GM23338 (cell line): Measurements from ENCODE around the gene SLC45A3. TPM values are rescaled to one million over a fixed set of nuclear protein-coding genes. Genes with fewer than 3 reads are reported as not detected.

Experiments
- ATAC-seq: fragments of 200-7000 bp; cut with Tn5 transposase; 3 replicates; pipeline ENCODE4 v1.9.1; 2020
- DNase-seq: peaks from one replicate; pipeline ENCODE4 v3.0.0-alpha.2; 2015; ENCODE audit warnings: low spot score
- H2AFZ ChIP-seq: fragments of 200-600 bp; sonication (generic); 2 replicates; pipeline ENCODE4 v1.8.0; 2016; ENCODE audit warnings: antibody characterized with exemption, mild to moderate bottlenecking, moderate library complexity
- H3F3A ChIP-seq: fragments of 200-600 bp; sonication (generic); replicated peaks from 2 replicates; pipeline ENCODE4 v1.8.0; 2017; ENCODE audit warnings: antibody characterized with exemption, mixed run types, low read depth
- H3K27ac ChIP-seq: fragments of 200-600 bp; sonication (generic); 2 replicates; pipeline ENCODE4 v1.6.1; 2016; ENCODE audit warnings: low read depth
- H3K27me3 ChIP-seq: fragments of 200-600 bp; sonication (generic); 2 replicates; pipeline ENCODE4 v1.8.0; 2016; ENCODE audit warnings: mild to moderate bottlenecking, mixed run types, moderate library complexity; ENCODE audit not compliant: insufficient read depth
- H3K36me3 ChIP-seq: fragments of 200-600 bp; sonication (generic); 2 replicates; pipeline ENCODE4 v1.8.0; 2016; ENCODE audit warnings: mild to moderate bottlenecking; ENCODE audit not compliant: insufficient read depth
- H3K4me1 ChIP-seq: fragments of 200-600 bp; sonication (generic); 2 replicates; pipeline ENCODE4 v1.8.0; 2016; ENCODE audit warnings: mild to moderate bottlenecking, moderate library complexity; ENCODE audit not compliant: insufficient read depth
- H3K4me2 ChIP-seq: fragments of 200-600 bp; sonication (generic); 2 replicates; pipeline ENCODE4 v1.7.1; 2017; ENCODE audit warnings: mixed run types
- H3K4me3 ChIP-seq: fragments of 200-600 bp; sonication (generic); 2 replicates; pipeline ENCODE4 v1.6.1; 2016; ENCODE audit warnings: mixed run types
- H3K79me2 ChIP-seq: fragments of 200-600 bp; sonication (generic); replicated peaks from 2 replicates; pipeline ENCODE4 v1.8.0; 2017; ENCODE audit warnings: mild to moderate bottlenecking; ENCODE audit not compliant: insufficient read depth
- H3K9me2 ChIP-seq: fragments of 200-600 bp; sonication (generic); 2 replicates; pipeline ENCODE4 v1.8.0; 2017; ENCODE audit not compliant: insufficient read depth
- H4K20me1 ChIP-seq: fragments of 200-600 bp; sonication (generic); replicated peaks from 2 replicates; pipeline ENCODE4 v1.8.0; 2017; ENCODE audit warnings: mild to moderate bottlenecking; ENCODE audit not compliant: insufficient read depth
- H3K27ac Mint-ChIP-seq: 2 replicates; pipeline ENCODE4 v1.8.0; 2020; ENCODE audit warnings: inconsistent platforms, mild to moderate bottlenecking, moderate library complexity, mixed read lengths
- H3K27me3 Mint-ChIP-seq: 3 replicates; pipeline ENCODE4 v1.8.0; 2022; ENCODE audit warnings: low read depth, mild to moderate bottlenecking, moderate library complexity, mixed read lengths, inconsistent platforms; ENCODE audit not compliant: insufficient read depth, poor library complexity
- H3K36me3 Mint-ChIP-seq: 3 replicates; pipeline ENCODE4 v1.8.0; 2021; ENCODE audit warnings: low read depth, mild to moderate bottlenecking, inconsistent platforms, moderate library complexity, mixed read lengths
- H3K4me1 Mint-ChIP-seq: 3 replicates; pipeline ENCODE4 v1.8.0; 2020; ENCODE audit warnings: mild to moderate bottlenecking, inconsistent platforms, mixed read lengths
- H3K4me3 Mint-ChIP-seq: 3 replicates; pipeline ENCODE4 v1.8.0; 2021; ENCODE audit warnings: moderate library complexity, mild to moderate bottlenecking, inconsistent platforms, mixed read lengths
- H3K9me3 Mint-ChIP-seq: 3 replicates; pipeline ENCODE4 v1.8.0; 2020; ENCODE audit warnings: moderate library complexity, mild to moderate bottlenecking, inconsistent platforms, mixed read lengths
- CREB1 ChIP-seq: fragments of 250-450 bp; sonication (Bioruptor Pico); IDR thresholded peaks from 2 replicates; pipeline ENCODE4 v1.5.0; 2020; ENCODE audit warnings: low read depth, mild to moderate bottlenecking, moderate library complexity
- CTCF ChIP-seq, 2 experiments: fragments of 200-600 bp in 1 of 2; sonication (generic) in 1 of 2; conservative IDR thresholded peaks; 2 replicates each; pipeline versions ENCODE4 v1.5.1 to v1.6.1; 2016 to 2017; ENCODE audit warnings: antibody characterized with exemption in 2 of 2, low read depth in 2 of 2, mild to moderate bottlenecking in 2 of 2, moderate library complexity in 1 of 2
- ETS1 ChIP-seq: IDR thresholded peaks from 2 replicates; pipeline ENCODE4 v1.6.1; 2016; ENCODE audit warnings: antibody characterized with exemption
- EZH2 ChIP-seq: fragments of 200-600 bp; sonication (generic); IDR thresholded peaks from one replicate; pipeline ENCODE4 v1.8.0; 2017; ENCODE audit warnings: antibody characterized with exemption, mild to moderate bottlenecking, low read depth; ENCODE audit not compliant: unreplicated experiment
- EZH2phosphoT487 ChIP-seq: fragments of 200-600 bp; sonication (generic); IDR thresholded peaks from one replicate; pipeline ENCODE4 v1.8.1; 2018; ENCODE audit warnings: antibody characterized with exemption; ENCODE audit not compliant: unreplicated experiment
- JUNB ChIP-seq: IDR thresholded peaks from one replicate; pipeline ENCODE4 v1.6.1; 2016; ENCODE audit warnings: antibody characterized with exemption; ENCODE audit not compliant: unreplicated experiment
- NANOG ChIP-seq: IDR thresholded peaks from 2 replicates; pipeline ENCODE4 v1.6.1; 2016; ENCODE audit warnings: antibody characterized with exemption, borderline replicate concordance
- POLR2AphosphoS5 ChIP-seq: IDR thresholded peaks from 2 replicates; pipeline ENCODE4 v1.6.1; 2016; ENCODE audit warnings: antibody characterized with exemption, low read depth
- REST ChIP-seq: IDR thresholded peaks from one replicate; pipeline ENCODE4 v1.6.1; 2018; ENCODE audit warnings: antibody characterized with exemption; ENCODE audit not compliant: unreplicated experiment
- STAT1 ChIP-seq: IDR thresholded peaks from one replicate; pipeline ENCODE4 v1.6.1; 2016; ENCODE audit warnings: antibody characterized with exemption; ENCODE audit not compliant: unreplicated experiment
- ZNF114 ChIP-seq: fragments of 250-450 bp; sonication (Bioruptor Pico); IDR thresholded peaks from 2 replicates; pipeline ENCODE4 v1.5.0; 2020; ENCODE audit warnings: mild to moderate bottlenecking, moderate library complexity
- ZNF462 ChIP-seq: fragments of 250-450 bp; sonication (Bioruptor Pico); IDR thresholded peaks from 2 replicates; pipeline ENCODE4 v1.5.0; 2020; ENCODE audit warnings: mild to moderate bottlenecking, moderate library complexity
- polyA plus RNA-seq: library from polyadenylated mRNA; unstranded; fragments of >200 nt; fragmentation: Nextera tagmentation; extraction: Ambion mirVana; gene quantifications from 2 replicates; pipeline ENCODE4 v1.2.1, GENCODE V29; 2016
- total RNA-seq: library from RNA; depleted of rRNA; stranded (reverse); fragments of >200 nt; shearing (Covaris generic); gene quantifications from 2 replicates; pipeline ENCODE4 v1.2.3, GENCODE V29; 2014

SLC45A3 gene
- total and polyA plus RNA-seq, 2 experiments from 2014 or later: 4.7 to 16.0 TPM

GRCh38 chr1:205619376-205619775 lies 60.9 kb downstream of the SLC45A3 start (continued):
- TF ChIP-seq ZNF462 (no peak), JUNB (no peak), EZH2phosphoT487 (no peak)

GRCh38 chr1:205616563-205617293 lies 63.6 kb downstream of the SLC45A3 start:
- H3K27me3 ChIP-seq: no peaks in the 10 kb centered on the region
- H3K4me1 ChIP-seq: no peaks in the 10 kb centered on the region
- TF ChIP-seq ZNF114 (CRISPR knock-in tag) (no peak), POLR2AphosphoS5 (no peak), STAT1 (no peak), ETS1 (no peak), CREB1 (CRISPR knock-in tag) (no peak), JUNB (no peak), NANOG (no peak), EZH2 (no peak), CTCF (conservative IDR thresholded peaks at IDR 0.05; ENCODE audit: low read depth in 2 of 2) (no peak), REST (no peak)
- peaks cover 35% of the 10 kb centered on the region for H4K20me1 ChIP-seq
- no peak overlapping the region for H2AFZ ChIP-seq
- DNase-seq (no peak), ATAC-seq (no peak)
- no peaks in the 10 kb centered on the region for H3K9me3 Mint-ChIP-seq
- no peak overlapping the region for H3K27ac Mint-ChIP-seq
- H3K36me3 ChIP-seq: peaks cover 52% of the 10 kb centered on the region
- no peaks in the 10 kb centered on the region for H3K4me1 Mint-ChIP-seq
- no peak overlapping the region for H3K4me3 Mint-ChIP-seq
- H3K27ac ChIP-seq: no peak overlapping the region; the same call in 1 of the 2 replicates
- no peak overlapping the region for H3K4me3 ChIP-seq
- no peaks in the 10 kb centered on the region for H3K27me3 Mint-ChIP-seq
- no peak overlapping the region for H3K4me2 ChIP-seq
- no peaks in the 10 kb centered on the region for H3K9me2 ChIP-seq
- no peaks in the 10 kb centered on the region for H3F3A ChIP-seq
- peaks cover 62% of the 10 kb centered on the region for H3K36me3 Mint-ChIP-seq
- H3K79me2 ChIP-seq: peaks cover 25% of the 10 kb centered on the region
